Caco-2 (cell line): ENCODE measurements around the gene RIBC2. TPM values are rescaled to one million over a fixed set of nuclear protein-coding genes. Genes with fewer than 3 reads are reported as not detected.

Experiments used
- BruUV-seq: library from RNA; stranded (reverse); fragments of 400-500 nt; replicated peaks from 2 replicates; lab custom pipeline; 2021; lab: Mats Ljungman, UMichigan
- CTCF ChIA-PET: fragments of 300-600 bp; sonication (Branson Sonifier 250); formaldehyde crosslinking; loops from one replicate; lab custom pipeline; 2022; ENCODE audit warnings: antibody characterized with exemption; lab: Charles Lee
- POLR2A ChIA-PET: fragments of 300-600 bp; sonication (Branson Sonifier 250); formaldehyde crosslinking; loops from one replicate; lab custom pipeline; 2022; ENCODE audit warnings: antibody characterized with exemption; lab: Charles Lee
- DNase-seq, 2 experiments: peaks; one replicate each; pipeline versions ENCODE4 v3.0.0 to v3.0.0-alpha.2; 2020 to 2022
- H3K27me3 ChIP-seq: replicated peaks from 2 replicates; pipeline ENCODE4 v1.6.0; 2011; ENCODE audit warnings: low read length; ENCODE audit not compliant: control insufficient read depth, insufficient read depth
- H3K36me3 ChIP-seq: 2 replicates; pipeline ENCODE4 v1.5.1; 2011; ENCODE audit warnings: low read length; ENCODE audit not compliant: control insufficient read depth, insufficient read depth
- H3K4me1 ChIP-seq: fragments of 250-450 bp; sonication (Bioruptor Pico); 2 replicates; pipeline ENCODE4 v1.5.1; 2020; ENCODE audit warnings: mild to moderate bottlenecking
- H3K4me3 ChIP-seq: 2 replicates; pipeline ENCODE4 v1.5.1; 2011; ENCODE audit warnings: low read depth, mild to moderate bottlenecking, control low read depth, low read length
- H3K9me3 ChIP-seq: fragments of 250-450 bp; sonication (Bioruptor Pico); 2 replicates; pipeline ENCODE4 v1.5.1; 2020; ENCODE audit warnings: mild to moderate bottlenecking, moderate library complexity
- H3K27ac Mint-ChIP-seq: one replicate; pipeline ENCODE4 v1.8.0; 2022; ENCODE audit warnings: mixed read lengths; ENCODE audit not compliant: unreplicated experiment
- H3K27me3 Mint-ChIP-seq: one replicate; pipeline ENCODE4 v1.8.0; 2022; ENCODE audit warnings: mixed read lengths; ENCODE audit not compliant: insufficient read depth, unreplicated experiment
- H3K36me3 Mint-ChIP-seq: one replicate; pipeline ENCODE4 v1.8.0; 2022; ENCODE audit warnings: mild to moderate bottlenecking, mixed read lengths; ENCODE audit not compliant: insufficient read depth, unreplicated experiment
- H3K4me1 Mint-ChIP-seq: one replicate; pipeline ENCODE4 v1.8.0; 2022; ENCODE audit warnings: low read depth, mixed read lengths; ENCODE audit not compliant: unreplicated experiment
- H3K4me3 Mint-ChIP-seq: one replicate; pipeline ENCODE4 v1.8.0; 2022; ENCODE audit warnings: mild to moderate bottlenecking, moderate library complexity, mixed read lengths; ENCODE audit not compliant: unreplicated experiment
- H3K9me3 Mint-ChIP-seq: one replicate; pipeline ENCODE4 v1.8.0; 2022; ENCODE audit warnings: mixed read lengths; ENCODE audit not compliant: unreplicated experiment
- CTCF ChIP-seq, 2 experiments: fragments of 200-600 bp in 1 of 2; IDR thresholded peaks; 1 replicate in 1 of 2; 2 replicates in 1 of 2; pipeline versions ENCODE4 v1.5.1 to v1.8.0; 2011 to 2022; ENCODE audit warnings: antibody characterized with exemption in 1 of 2, control low read depth in 1 of 2, inconsistent platforms in 1 of 2, low read depth in 1 of 2, low read length in 1 of 2, mild to moderate bottlenecking in 1 of 2, moderate library complexity in 1 of 2; ENCODE audit not compliant: insufficient read depth in 1 of 2, severe bottlenecking in 1 of 2, unreplicated experiment in 1 of 2
- intact Hi-C: fragments of 100-400 bp; cut with micrococcal nuclease; formaldehyde crosslinking; loops from one replicate; pipeline ENCODE4 v1.10.0; 2022; ENCODE audit not compliant: unreplicated experiment
- total RNA-seq: library from RNA; stranded (reverse); gene quantifications from 2 replicates; pipeline ENCODE4 v1.2.3, GENCODE V29; 2022

Gene RIBC2
- total RNA-seq, 1 experiment from 2014 or later, result 14.1 TPM

DNA sequence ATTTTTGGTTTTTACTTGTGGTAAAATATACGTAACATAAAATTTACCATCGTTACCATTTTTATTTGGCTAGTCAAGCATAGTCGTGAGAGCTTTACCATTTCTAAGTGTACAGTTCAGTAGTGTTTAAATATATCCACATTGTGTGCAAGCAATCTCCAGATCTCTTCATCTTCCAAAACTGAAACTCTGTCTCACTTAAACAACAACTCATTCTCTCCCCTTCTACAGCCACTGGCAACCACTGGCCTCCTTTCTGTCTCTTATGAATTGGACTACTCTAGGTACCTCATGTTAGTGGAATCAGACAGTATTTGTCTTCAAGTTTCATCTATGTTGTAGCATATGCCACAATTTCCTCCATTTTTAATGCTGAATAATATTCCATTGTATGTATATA is 37.5 kb upstream of the RIBC2 start:
- H3K4me3 Mint-ChIP-seq, result no peak overlapping the region
- BruUV-seq, result no TSS peak
- no peaks in the 10 kb centered on the region for H3K36me3 ChIP-seq
- ChIA-PET CTCF (no interaction called here), POLR2A (no interaction called here)
- no peaks in the 10 kb centered on the region for H3K4me1 Mint-ChIP-seq
- H3K4me1 ChIP-seq, result no peaks in the 10 kb centered on the region
- H3K4me3 ChIP-seq, result no peak overlapping the region
- no peaks in the 10 kb centered on the region for H3K9me3 ChIP-seq
- intact Hi-C loops, result no loop called here
- no peaks in the 10 kb centered on the region for H3K27me3 Mint-ChIP-seq
- no peaks in the 10 kb centered on the region for H3K36me3 Mint-ChIP-seq
- peaks cover 14% of the 10 kb centered on the region for H3K9me3 Mint-ChIP-seq
- H3K27me3 ChIP-seq, result no peaks in the 10 kb centered on the region
- TF ChIP-seq CTCF (IDR thresholded peaks at IDR 0.05; ENCODE audit: insufficient read depth in 1 of 2, low read depth in 1 of 2, low read length in 1 of 2, severe bottlenecking in 1 of 2, unreplicated experiment in 1 of 2), result no peak
- no peak for DNase-seq
- H3K27ac Mint-ChIP-seq, result no peak overlapping the region

DNA sequence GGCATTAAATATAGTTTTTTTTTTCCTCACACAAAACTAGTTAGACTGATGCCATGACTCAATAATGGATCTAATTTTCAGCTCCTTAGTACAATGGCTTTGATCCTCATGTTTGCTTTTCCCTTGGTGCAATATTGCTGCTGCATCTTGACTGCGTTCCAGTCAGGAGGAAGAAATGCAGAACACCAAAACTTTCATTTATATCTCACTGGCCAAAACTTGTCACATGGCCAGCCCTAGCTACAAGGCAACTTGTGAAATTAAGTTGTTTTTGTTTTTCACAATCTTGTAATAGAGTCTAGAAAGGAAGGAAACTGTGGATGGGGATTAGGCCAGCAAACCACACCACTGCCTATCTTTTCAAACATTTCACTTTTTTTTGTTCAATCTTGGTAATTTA is 36.8 kb upstream of the RIBC2 start:
- Mint-ChIP-seq H3K4me3 (no peak overlapping the region), H3K9me3 (peaks cover 14% of the 10 kb centered on the region), H3K4me1 (no peaks in the 10 kb centered on the region), H3K27me3 (no peaks in the 10 kb centered on the region), H3K36me3 (no peaks in the 10 kb centered on the region), H3K27ac (no peak overlapping the region)
- no peaks in the 10 kb centered on the region for H3K4me1 ChIP-seq
- no TSS peak for BruUV-seq
- no peak overlapping the region for H3K4me3 ChIP-seq
- TF ChIP-seq CTCF (IDR thresholded peaks at IDR 0.05; ENCODE audit: insufficient read depth in 1 of 2, low read depth in 1 of 2, low read length in 1 of 2, severe bottlenecking in 1 of 2, unreplicated experiment in 1 of 2), result no peak
- intact Hi-C loops, result no loop called here
- H3K9me3 ChIP-seq, result no peaks in the 10 kb centered on the region
- ChIA-PET POLR2A (no interaction called here), CTCF (no interaction called here)
- no peak for DNase-seq
- H3K36me3 ChIP-seq, result no peaks in the 10 kb centered on the region
- no peaks in the 10 kb centered on the region for H3K27me3 ChIP-seq

GRCh38 chr22:45381348-45381747 is 32.1 kb upstream of the RIBC2 start:
- no peak overlapping the region for H3K27ac Mint-ChIP-seq

More at GRCh38 chr22:45381348-45381747, 32.1 kb upstream of the RIBC2 start:
- peaks cover 2% of the 10 kb centered on the region for H3K9me3 Mint-ChIP-seq
- no peak overlapping the region for H3K4me3 Mint-ChIP-seq
- H3K4me1 Mint-ChIP-seq, result no peaks in the 10 kb centered on the region
- no peaks in the 10 kb centered on the region for H3K36me3 Mint-ChIP-seq
- no peaks in the 10 kb centered on the region for H3K27me3 Mint-ChIP-seq
- H3K4me3 ChIP-seq, result no peak overlapping the region
- DNase-seq, result no peak
- H3K4me1 ChIP-seq, result no peaks in the 10 kb centered on the region
- POLR2A ChIA-PET, result no interaction called here
- TF ChIP-seq CTCF (IDR thresholded peaks at IDR 0.05; ENCODE audit: insufficient read depth in 1 of 2, low read depth in 1 of 2, low read length in 1 of 2, severe bottlenecking in 1 of 2, unreplicated experiment in 1 of 2), result no peak
- H3K27me3 ChIP-seq, result no peaks in the 10 kb centered on the region
- no TSS peak for BruUV-seq
- no peaks in the 10 kb centered on the region for H3K36me3 ChIP-seq
- no peaks in the 10 kb centered on the region for H3K9me3 ChIP-seq
- intact Hi-C loops, result no loop called here
- CTCF ChIA-PET, result no interaction called here
